GM12865 (cell line): Measurements from ENCODE around the gene AKR1C3.
"Not testable (repeated sequence)": the region's sequence is repeated elsewhere in the genome, so short reads cannot be mapped to it uniquely, and the experiment has no call there.

Source experiments
- DNase-seq: peaks from one replicate; pipeline ENCODE4 v3.0.0; 2010; ENCODE audit warnings: low read depth
- H3K4me3 ChIP-seq: 2 replicates; pipeline ENCODE4 v1.5.1; 2011; ENCODE audit warnings: mild to moderate bottlenecking, low read depth, low read length, control low read depth
- TF ChIP-seq, protein P1 (sequence below): IDR thresholded peaks from 2 replicates; pipeline ENCODE4 v1.5.1; 2011; ENCODE audit warnings: low read length, control low read depth, low read depth, inconsistent platforms; ENCODE audit not compliant: insufficient read depth; ENCODE audit errors: missing control alignments

AKR1C3 gene

GRCh38 chr10:5094265-5095205, at the start of gene AKR1C3:
Gene AKR1C3 (plus strand): TSS chr10:5094414. CDS start chr10:5094445, 31 bp downstream.
- TF ChIP-seq, protein P1, sequence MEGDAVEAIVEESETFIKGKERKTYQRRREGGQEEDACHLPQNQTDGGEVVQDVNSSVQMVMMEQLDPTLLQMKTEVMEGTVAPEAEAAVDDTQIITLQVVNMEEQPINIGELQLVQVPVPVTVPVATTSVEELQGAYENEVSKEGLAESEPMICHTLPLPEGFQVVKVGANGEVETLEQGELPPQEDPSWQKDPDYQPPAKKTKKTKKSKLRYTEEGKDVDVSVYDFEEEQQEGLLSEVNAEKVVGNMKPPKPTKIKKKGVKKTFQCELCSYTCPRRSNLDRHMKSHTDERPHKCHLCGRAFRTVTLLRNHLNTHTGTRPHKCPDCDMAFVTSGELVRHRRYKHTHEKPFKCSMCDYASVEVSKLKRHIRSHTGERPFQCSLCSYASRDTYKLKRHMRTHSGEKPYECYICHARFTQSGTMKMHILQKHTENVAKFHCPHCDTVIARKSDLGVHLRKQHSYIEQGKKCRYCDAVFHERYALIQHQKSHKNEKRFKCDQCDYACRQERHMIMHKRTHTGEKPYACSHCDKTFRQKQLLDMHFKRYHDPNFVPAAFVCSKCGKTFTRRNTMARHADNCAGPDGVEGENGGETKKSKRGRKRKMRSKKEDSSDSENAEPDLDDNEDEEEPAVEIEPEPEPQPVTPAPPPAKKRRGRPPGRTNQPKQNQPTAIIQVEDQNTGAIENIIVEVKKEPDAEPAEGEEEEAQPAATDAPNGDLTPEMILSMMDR = no peak
- H3K4me3 ChIP-seq = no peak within 1 kb of the TSS
- peak; percentile 8 for DNase-seq

DNA sequence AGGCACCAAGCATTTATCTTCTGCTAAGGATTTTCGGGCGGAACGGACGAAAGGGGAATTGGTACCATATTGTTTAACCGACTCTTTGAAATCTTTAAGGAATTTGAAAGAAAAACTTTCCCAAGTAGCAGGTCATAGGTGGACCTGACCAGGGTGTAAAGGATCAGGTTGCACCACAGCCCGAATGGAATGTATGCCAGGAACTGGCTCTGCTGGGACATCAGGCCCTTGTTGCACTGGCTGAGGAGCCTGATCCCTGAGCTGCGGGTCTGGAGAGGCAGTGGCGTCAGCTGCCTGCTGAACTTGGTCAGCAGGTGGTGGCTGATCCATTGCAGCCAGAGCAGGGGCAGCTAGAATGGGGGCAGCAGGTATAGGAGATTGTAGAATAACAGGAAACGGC, 49.1 kb upstream of the AKR1C3 start:
- TF ChIP-seq, protein P1 = no peak
- no peak overlapping the region for H3K4me3 ChIP-seq
- no peak for DNase-seq

DNA sequence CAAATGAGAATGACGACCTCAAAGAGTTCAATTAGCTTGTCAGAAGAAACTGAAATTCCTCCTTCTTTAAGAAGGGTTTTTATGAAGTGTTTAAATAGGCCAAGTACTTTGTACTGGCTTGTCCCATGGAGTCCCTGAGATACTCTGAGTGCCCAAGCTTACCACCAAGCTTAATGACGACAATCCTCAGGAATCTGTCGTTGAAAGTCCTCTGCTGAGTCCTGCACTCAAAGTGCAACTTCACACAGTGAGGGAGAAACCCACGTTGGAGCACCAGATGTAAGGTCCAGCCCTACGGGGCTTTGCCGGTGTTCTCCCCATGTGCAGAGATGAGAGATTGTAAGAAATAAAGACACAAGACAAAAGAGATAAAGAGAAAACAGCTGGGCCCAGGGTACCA, 47.8 kb upstream of the AKR1C3 start:
- H3K4me3 ChIP-seq = no peak overlapping the region
- TF ChIP-seq, protein P1 = no peak
- no peak for DNase-seq

- not testable (repeated sequence) for DNase-seq, H3K4me3 ChIP-seq
Observed at GRCh38 chr10:5047055-5047454, 47.2 kb upstream of the AKR1C3 start.

- no peak for DNase-seq
- no peak overlapping the region for H3K4me3 ChIP-seq
- TF ChIP-seq, protein P1 = no peak
Observed at GRCh38 chr10:5047912-5048628, 46.1 kb upstream of the AKR1C3 start.

DNA sequence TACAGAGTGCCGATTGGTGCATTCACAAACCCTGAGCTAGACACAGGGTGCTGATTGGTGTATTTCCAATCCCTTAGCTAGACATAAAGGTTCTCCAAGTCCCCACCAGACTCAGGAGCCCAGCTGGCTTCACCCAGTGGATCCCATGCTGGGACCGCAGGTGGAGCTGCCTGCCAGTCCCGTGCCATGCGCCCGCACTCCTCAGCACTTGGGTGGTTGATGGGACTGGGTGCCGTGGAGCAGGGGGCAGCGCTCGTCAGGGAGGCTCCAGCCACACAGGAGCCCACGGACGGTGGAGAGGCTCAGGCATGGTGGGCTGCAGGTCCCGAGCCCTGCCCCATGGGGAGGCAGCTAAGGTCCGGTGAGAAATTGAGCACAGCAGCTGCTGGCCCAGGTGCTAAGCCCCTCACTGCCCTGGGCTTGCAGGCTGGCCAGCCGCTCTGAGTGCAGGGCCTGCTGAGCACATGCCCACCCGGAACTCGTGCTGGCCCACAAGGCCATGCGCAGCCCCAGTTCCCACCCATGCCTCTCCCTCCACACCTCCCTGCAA, 41.2 kb upstream of the AKR1C3 start:
- H3K4me3 ChIP-seq, DNase-seq: not testable (repeated sequence)

GRCh38 chr10:5054831-5055230, 39.4 kb upstream of the AKR1C3 start:
- H3K4me3 ChIP-seq, DNase-seq: not testable (repeated sequence)

DNA sequence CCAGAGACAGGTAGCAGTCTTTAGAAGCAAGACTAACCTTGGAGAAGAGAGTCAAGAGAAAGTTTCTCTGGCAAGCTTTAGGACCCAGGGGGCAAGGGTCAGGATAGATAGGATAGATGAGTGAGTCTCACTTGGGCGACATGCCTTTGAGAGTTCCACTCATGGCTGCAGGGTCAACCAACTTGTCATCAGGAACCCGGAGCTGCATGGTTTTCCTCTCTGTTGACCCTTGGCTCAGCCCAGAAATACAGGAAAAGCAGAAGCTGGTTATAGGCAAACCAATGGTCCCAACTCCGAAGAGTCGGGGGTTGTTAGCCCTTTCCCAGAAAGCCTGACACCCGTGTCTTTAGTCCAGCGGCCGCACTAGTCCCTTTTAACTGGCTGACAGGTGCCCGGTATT, 34.9 kb upstream of the AKR1C3 start:
- H3K4me3 ChIP-seq, DNase-seq: not testable (repeated sequence)

GRCh38 chr10:5060791-5061190, 33.4 kb upstream of the AKR1C3 start:
- H3K4me3 ChIP-seq, DNase-seq: not testable (repeated sequence)
